IMR-90 (cell line): ENCODE measurements around the gene EXOC4. TPM values are rescaled to one million over a fixed set of nuclear protein-coding genes. Genes with fewer than 3 reads are reported as not detected.
A peak's percentile ranks its signal among the peaks of the same experiment; 100 is the strongest.

Experiments
- ATAC-seq: fragments of 200-7000 bp; cut with Tn5 transposase; 2 replicates; pipeline ENCODE4 v1.9.1; 2020; ENCODE audit warnings: low read depth, mild to moderate bottlenecking, moderate library complexity
- BruUV-seq: library from RNA; stranded (reverse); fragments of 400-500 nt; replicated peaks from 2 replicates; lab custom pipeline; 2021; lab: Mats Ljungman, UMichigan
- CTCF ChIA-PET: fragments of 300-600 bp; formaldehyde crosslinking; extraction: SDS; loops from one replicate; lab custom pipeline; 2021; ENCODE audit warnings: antibody characterized with exemption; lab: Yijun Ruan, JAX
- POLR2A ChIA-PET: fragments of 300-600 bp; sonication (Branson Sonifier 250); formaldehyde crosslinking; loops from one replicate; lab custom pipeline; 2022; ENCODE audit warnings: antibody characterized with exemption; ENCODE audit not compliant: unreplicated experiment; lab: Charles Lee
- DNase-seq: peaks from one replicate; pipeline ENCODE4 v3.0.0; 2013
- H2AFZ ChIP-seq: replicated peaks from 2 replicates; pipeline ENCODE3; 2013; ENCODE audit warnings: low read length, mild to moderate bottlenecking; ENCODE audit not compliant: poor library complexity
- H2AK5ac ChIP-seq: 2 replicates; pipeline ENCODE4 v1.6.1; 2013; ENCODE audit warnings: low read depth, low read length, inconsistent platforms
- H2AK9ac ChIP-seq: replicated peaks from 2 replicates; pipeline ENCODE3; 2013; ENCODE audit warnings: mild to moderate bottlenecking, low read depth, low read length, moderate library complexity; ENCODE audit not compliant: poor library complexity
- H2BK120ac ChIP-seq: 2 replicates; pipeline ENCODE4 v1.6.1; 2013; ENCODE audit warnings: low read depth, low read length, inconsistent platforms
- H2BK15ac ChIP-seq: 3 replicates; pipeline ENCODE4 v1.6.1; 2013; ENCODE audit warnings: low read depth, low read length, inconsistent platforms
- H2BK20ac ChIP-seq: 2 replicates; pipeline ENCODE4 v1.6.1; 2013; ENCODE audit warnings: low read depth, mild to moderate bottlenecking, inconsistent platforms, low read length, moderate library complexity
- H2BK5ac ChIP-seq: 2 replicates; pipeline ENCODE4 v1.6.1; 2013; ENCODE audit warnings: mild to moderate bottlenecking, low read depth, low read length, inconsistent platforms; ENCODE audit not compliant: poor library complexity, severe bottlenecking
- H3K14ac ChIP-seq: replicated peaks from 2 replicates; pipeline ENCODE4 v1.6.1; 2013; ENCODE audit warnings: low read depth, low read length, inconsistent platforms
- H3K18ac ChIP-seq: 2 replicates; pipeline ENCODE4 v1.6.1; 2013; ENCODE audit warnings: low read depth, low read length, control low read depth
- H3K23ac ChIP-seq: 2 replicates; pipeline ENCODE4 v1.6.1; 2013; ENCODE audit warnings: low read depth, low read length, inconsistent platforms
- H3K27ac ChIP-seq: 2 replicates; pipeline ENCODE4 v1.5.1; 2013; ENCODE audit warnings: mild to moderate bottlenecking, control low read depth, low read length; ENCODE audit not compliant: insufficient read depth
- H3K27me3 ChIP-seq: 2 replicates; pipeline ENCODE4 v1.6.1; 2013; ENCODE audit warnings: low read length; ENCODE audit not compliant: control insufficient read depth, insufficient read depth
- H3K36me3 ChIP-seq: 2 replicates; pipeline ENCODE4 v1.6.1; 2013; ENCODE audit warnings: low read length, mixed read lengths; ENCODE audit not compliant: control insufficient read depth, insufficient read depth
- H3K4ac ChIP-seq: 2 replicates; pipeline ENCODE4 v1.6.1; 2013; ENCODE audit warnings: low read depth, low read length, inconsistent platforms
- H3K4me1 ChIP-seq: 2 replicates; pipeline ENCODE4 v1.6.1; 2013; ENCODE audit warnings: low read length, mixed read lengths; ENCODE audit not compliant: control insufficient read depth, insufficient read depth
- H3K4me2 ChIP-seq: 2 replicates; pipeline ENCODE4 v1.6.1; 2013; ENCODE audit warnings: low read depth, mild to moderate bottlenecking, control low read depth, low read length, moderate library complexity
- H3K4me3 ChIP-seq: 2 replicates; pipeline ENCODE4 v1.5.1; 2013; ENCODE audit warnings: low read depth, mild to moderate bottlenecking, control low read depth, low read length, moderate library complexity; ENCODE audit not compliant: insufficient read depth
- H3K56ac ChIP-seq: 2 replicates; pipeline ENCODE4 v1.6.1; 2013; ENCODE audit warnings: low read length, inconsistent platforms; ENCODE audit not compliant: insufficient read depth; ENCODE audit errors: extremely low read depth
- H3K79me1 ChIP-seq, 2 experiments: 2 replicates each; pipeline ENCODE4 v1.6.1; 2013; ENCODE audit warnings: low read length in 2 of 2, inconsistent platforms in 1 of 2, low read depth in 1 of 2
- H3K9ac ChIP-seq: 2 replicates; pipeline ENCODE4 v1.6.1; 2013; ENCODE audit warnings: low read depth, low read length, control low read depth
- H3K9me1 ChIP-seq: 2 replicates; pipeline ENCODE4 v1.6.1; 2013; ENCODE audit warnings: low read length, inconsistent platforms; ENCODE audit not compliant: insufficient read depth
- H3K9me3 ChIP-seq: 2 replicates; pipeline ENCODE4 v1.6.1; 2013; ENCODE audit warnings: low read length; ENCODE audit not compliant: control insufficient read depth, insufficient read depth
- H4K20me1 ChIP-seq: 2 replicates; pipeline ENCODE4 v1.6.1; 2013; ENCODE audit warnings: low read length, inconsistent platforms; ENCODE audit not compliant: insufficient read depth
- H4K5ac ChIP-seq: 2 replicates; pipeline ENCODE4 v1.6.1; 2013; ENCODE audit warnings: mild to moderate bottlenecking, low read depth, low read length, control low read depth
- H4K8ac ChIP-seq, 2 experiments: 2 replicates each; pipeline ENCODE4 v1.6.1; 2013; ENCODE audit warnings: low read depth in 2 of 2, low read length in 2 of 2, control low read depth in 1 of 2, inconsistent platforms in 1 of 2
- H4K91ac ChIP-seq: 2 replicates; pipeline ENCODE4 v1.6.1; 2013; ENCODE audit warnings: low read depth, low read length, inconsistent platforms; ENCODE audit not compliant: insufficient read depth
- BHLHE40 ChIP-seq: fragments of 150-350 bp; IDR thresholded peaks from 2 replicates; pipeline ENCODE4 v1.6.1; 2016; ENCODE audit warnings: mild to moderate bottlenecking, low read depth, low read length
- MXI1 ChIP-seq: IDR thresholded peaks from 2 replicates; pipeline ENCODE4 v1.6.1; 2012; ENCODE audit warnings: low read depth, mild to moderate bottlenecking, low read length, moderate library complexity, borderline replicate concordance
- WGBS, 2 experiments: methylation state at CpG; one replicate each; pipeline versions ENCODE4 v1.1.5 to v1.1.7; 2013; ENCODE audit warnings: missing lambda C conversion rate in 2 of 2; ENCODE audit not compliant: insufficient read length in 1 of 2; ENCODE audit errors: extremely low coverage in 2 of 2; 5-methylcytosine and 5-hydroxymethylcytosine counted together
- dilution Hi-C: fragments of 300-500 bp; cut with HindIII; formaldehyde crosslinking; loops from one replicate; pipeline ENCODE4 v1.14.3; 2018; ENCODE audit warnings: low sequenced_read_pairs; ENCODE audit not compliant: unreplicated experiment
- in situ Hi-C: fragments of 300-500 bp; cut with MboI; formaldehyde crosslinking; loops from 3 replicates; pipeline ENCODE4 v1.14.3; 2019; ENCODE audit warnings: low sequenced_read_pairs, inconsistent platforms, mixed read lengths
- intact Hi-C: fragments of 100-400 bp; cut with micrococcal nuclease; formaldehyde crosslinking; loops from 2 replicates; pipeline ENCODE4 v1.10.0; 2022
- polyA plus RNA-seq, 3 experiments: library from polyadenylated mRNA; depleted of rRNA; stranded (reverse); fragments of >200 nt; gene quantifications; 2 replicates each; pipeline ENCODE4 v1.2.3, GENCODE V29; 2012; ENCODE audit warnings: low replicate concordance in 1 of 3
- total RNA-seq: library from RNA; depleted of rRNA; stranded (reverse); fragments of >200 nt; gene quantifications from 2 replicates; pipeline ENCODE4 v1.2.3, GENCODE V29; 2012
- TF ChIP-seq, protein P1 (sequence below): fragments of 150-350 bp; IDR thresholded peaks from 2 replicates; pipeline ENCODE4 v1.6.1; 2017; ENCODE audit warnings: mild to moderate bottlenecking, antibody characterized with exemption, low read length, low read depth

EXOC4 gene
- total and polyA plus RNA-seq, 2 of the 4 experiments (the other 2 are of a cell fraction), result 25.4 to 94.6 TPM

DNA sequence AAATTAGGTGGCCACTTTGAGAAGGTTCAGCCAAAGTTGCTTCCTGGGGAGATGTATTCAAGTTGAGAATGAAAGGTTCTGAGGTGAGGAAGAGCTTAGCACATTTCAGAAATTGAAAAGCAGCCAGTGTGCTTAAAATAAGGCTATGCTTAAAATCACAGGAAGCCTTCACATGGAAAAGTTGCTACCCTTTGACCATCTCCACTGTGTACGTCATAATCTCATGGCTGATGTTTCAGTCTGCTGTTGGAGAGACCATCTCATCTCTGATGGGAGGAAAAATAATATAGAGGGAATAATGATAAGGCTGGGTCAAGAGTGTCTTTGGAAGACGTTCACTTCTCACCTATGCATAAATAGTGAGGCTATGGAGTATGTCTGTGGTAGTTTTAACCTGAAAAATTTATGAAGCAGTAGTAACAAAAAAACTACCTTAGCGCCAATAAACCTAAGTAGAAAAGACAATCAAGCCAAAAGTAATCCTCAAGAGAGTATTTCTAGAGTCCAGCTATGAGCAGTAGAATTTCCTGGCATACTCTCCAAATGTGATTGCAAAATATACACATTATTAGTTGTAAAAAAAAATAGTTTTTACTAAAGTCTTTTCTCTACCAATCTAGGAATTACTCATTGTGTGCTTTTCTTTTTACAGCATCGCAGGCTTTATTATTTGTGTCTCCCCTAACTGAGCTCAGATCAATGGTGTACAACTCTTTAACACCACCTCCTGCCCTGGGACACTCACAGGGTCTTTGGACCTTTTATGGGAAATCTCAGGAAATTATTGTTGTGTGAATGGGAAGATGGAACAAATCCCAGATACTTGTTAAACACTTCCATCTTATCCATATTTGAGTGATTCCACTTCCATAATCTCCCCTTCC lies 439.1 kb downstream of the EXOC4 start:
- no CpG with 5 or more reads among the region's 4 CpGs for WGBS, 2 experiments
- DNase-seq (peak; percentile 25), ATAC-seq (peak; percentile 14; the same call in 1 of the 2 replicates)
- Histone ChIP-seq H2BK5ac (no peak overlapping the region), H3K9me1 (peaks cover 4% of the 10 kb centered on the region; the same call in 1 of the 2 replicates), H3K79me1 (peaks cover 0 to 5% of the 10 kb centered on the region in 2 experiments; a peak in 3 of 4 replicates), H4K20me1 (no peaks in the 10 kb centered on the region), H3K14ac (no peak overlapping the region), H3K9ac (no peak overlapping the region), H3K56ac (no peak overlapping the region), H3K23ac (no peak overlapping the region), H4K8ac (no peak overlapping the region), H3K4ac (no peak overlapping the region), H3K4me3 (no peak overlapping the region), H4K5ac (no peak overlapping the region), H2AK5ac (no peak overlapping the region), H3K18ac (no peak overlapping the region), H2BK20ac (no peak overlapping the region), H3K27ac (no peak overlapping the region), H2BK15ac (no peak overlapping the region), H3K4me2 (no peak overlapping the region), H2BK120ac (no peak overlapping the region), H2AFZ (no peak overlapping the region), H3K4me1 (no peaks in the 10 kb centered on the region; the same call in 1 of the 2 replicates), H2AK9ac (no peak overlapping the region), H3K9me3 (no peaks in the 10 kb centered on the region), H3K36me3 (no peaks in the 10 kb centered on the region), H4K91ac (no peak overlapping the region), H3K27me3 (no peaks in the 10 kb centered on the region)
- ChIA-PET POLR2A (no interaction called here), CTCF (interaction anchor here (0.5 to 1.4 kb wide), 2 partner anchors 8 to 149 kb away, joined by 3 read pairs; no protein-coding TSS in a partner anchor)
- no TSS peak for BruUV-seq
- dilution Hi-C loops (no loop called here), in situ Hi-C loops (no loop called here), intact Hi-C loops (no loop called here)
- TF ChIP-seq BHLHE40 (no peak), MXI1 (no peak)
- TF ChIP-seq, protein P1, sequence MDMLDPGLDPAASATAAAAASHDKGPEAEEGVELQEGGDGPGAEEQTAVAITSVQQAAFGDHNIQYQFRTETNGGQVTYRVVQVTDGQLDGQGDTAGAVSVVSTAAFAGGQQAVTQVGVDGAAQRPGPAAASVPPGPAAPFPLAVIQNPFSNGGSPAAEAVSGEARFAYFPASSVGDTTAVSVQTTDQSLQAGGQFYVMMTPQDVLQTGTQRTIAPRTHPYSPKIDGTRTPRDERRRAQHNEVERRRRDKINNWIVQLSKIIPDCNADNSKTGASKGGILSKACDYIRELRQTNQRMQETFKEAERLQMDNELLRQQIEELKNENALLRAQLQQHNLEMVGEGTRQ, result no peak
